ENCODE data around the gene CNGB1. TPM values are rescaled to one million over a fixed set of nuclear protein-coding genes. Genes with fewer than 3 reads are reported as not detected.
"Not testable (repeated sequence)": the region's sequence is repeated elsewhere in the genome, so short reads cannot be mapped to it uniquely, and the experiment has no call there.

The CNGB1 gene
- total RNA-seq, 1 experiment from 2014 or later = not detected

DNA sequence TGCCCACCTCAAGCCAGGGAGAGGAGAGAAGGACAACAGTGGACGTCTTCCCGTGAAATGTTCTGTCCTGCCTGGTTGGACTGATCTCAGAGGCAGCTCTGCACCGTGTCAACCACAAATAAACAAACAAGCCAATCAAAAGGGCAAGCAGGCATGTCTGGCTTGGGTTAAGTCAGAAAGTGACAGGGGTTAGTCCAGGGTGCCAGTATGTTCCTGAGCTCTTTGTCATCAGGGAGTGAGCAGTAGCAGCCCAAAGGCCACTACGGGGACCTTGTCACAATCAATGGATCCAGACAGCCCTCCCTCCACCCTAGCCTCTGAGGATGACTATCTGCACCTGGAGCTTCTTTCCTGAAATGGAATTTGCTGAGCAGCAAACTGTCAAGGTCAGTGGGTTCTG, 35.0 kb downstream of the CNGB1 start:
- DNase-seq = no peak
- H3K4me3 ChIP-seq = no peak overlapping the region
- peaks cover 8% of the 10 kb centered on the region for H3K9me3 ChIP-seq
- H3K27me3 ChIP-seq = no peaks in the 10 kb centered on the region
- H3K36me3 ChIP-seq = no peaks in the 10 kb centered on the region

DNA sequence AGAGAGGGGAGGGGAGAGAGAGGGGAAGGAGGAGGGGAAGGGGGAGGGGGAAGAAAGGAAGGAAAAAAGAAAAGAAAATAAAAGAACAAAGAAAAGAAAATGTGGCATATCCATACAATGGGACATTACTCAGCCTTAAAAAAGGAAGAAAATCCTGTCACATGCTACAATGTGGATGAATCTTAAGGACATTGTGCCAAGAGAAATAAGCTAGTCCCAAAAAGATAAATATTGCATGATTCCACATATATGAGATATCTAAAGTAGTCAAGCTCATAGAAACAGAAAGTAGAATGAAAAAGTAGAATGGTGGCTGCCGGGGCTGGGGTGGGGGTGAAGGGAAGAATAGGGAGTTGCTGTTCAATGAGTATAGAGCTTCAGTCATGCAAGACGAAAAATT, 40.4 kb downstream of the CNGB1 start:
- Histone ChIP-seq H3K4me3 (no peak overlapping the region), H3K27me3 (no peaks in the 10 kb centered on the region), H3K9me3 (peaks cover 21% of the 10 kb centered on the region), H3K36me3 (no peaks in the 10 kb centered on the region)
- DNase-seq = no peak

DNA sequence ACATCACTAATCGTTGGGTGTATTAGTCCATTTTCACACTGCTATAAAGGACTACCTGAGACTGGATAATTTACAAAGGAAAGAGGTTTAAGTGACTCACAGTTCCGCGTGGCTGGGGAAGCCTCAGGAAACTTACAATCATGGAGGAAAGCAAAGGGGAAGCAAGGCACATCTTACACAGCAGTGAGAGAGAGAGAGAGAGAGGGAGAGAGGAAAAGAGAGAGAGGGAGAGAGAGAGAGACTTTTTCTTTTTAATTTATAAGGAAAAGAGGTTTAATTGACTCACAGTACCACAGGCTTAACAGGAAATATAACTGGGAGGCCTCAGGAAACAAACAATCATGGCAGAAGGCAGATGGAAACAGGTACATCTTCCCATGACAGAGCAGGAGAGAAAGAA, 41.7 kb downstream of the CNGB1 start:
- Histone ChIP-seq H3K27me3 (no peaks in the 10 kb centered on the region), H3K4me3 (no peak overlapping the region), H3K36me3 (no peaks in the 10 kb centered on the region), H3K9me3 (peaks cover 21% of the 10 kb centered on the region)
- no peak for DNase-seq

DNA sequence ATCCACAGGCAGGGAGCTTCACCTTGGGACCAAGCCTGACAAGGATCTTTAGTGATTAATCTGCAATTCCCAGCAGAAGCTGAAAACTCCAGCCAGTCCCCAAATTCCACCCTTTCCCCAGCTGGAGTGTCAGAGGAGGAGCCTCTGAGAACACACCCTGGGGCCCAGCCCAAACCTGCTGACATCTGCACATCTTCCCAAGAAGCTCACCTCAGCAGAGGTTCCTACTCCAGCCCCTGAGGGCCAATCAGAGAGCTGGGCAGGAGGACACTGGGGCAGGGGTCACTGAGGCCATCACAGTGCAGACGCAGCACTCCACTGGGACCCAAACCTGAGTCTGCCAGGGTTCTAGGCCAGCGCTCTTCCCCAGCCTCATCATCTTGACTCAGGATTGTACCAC, 44.9 kb downstream of the CNGB1 start:
- H3K4me3 ChIP-seq = no peak overlapping the region

DNA sequence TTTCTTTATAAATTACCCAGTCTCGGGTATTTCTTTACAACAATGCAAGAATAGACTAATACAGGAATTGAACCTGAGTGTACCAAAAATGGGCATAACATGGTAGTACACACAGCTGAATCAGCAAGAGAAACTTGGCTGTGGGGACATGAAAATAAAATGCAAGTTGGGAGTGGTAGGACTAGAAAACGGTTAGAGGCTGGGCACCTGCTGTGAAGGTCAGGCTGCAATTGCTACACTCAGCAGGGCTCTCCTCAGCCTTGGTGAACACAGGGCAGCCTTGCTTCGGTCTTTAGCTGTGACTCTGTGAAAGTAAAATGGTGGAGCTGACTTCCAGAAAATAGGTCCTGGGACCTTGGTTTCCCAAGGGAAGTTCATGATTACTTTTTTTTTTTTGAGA, 45.6 kb downstream of the CNGB1 start:
- no peak for DNase-seq
- Histone ChIP-seq H3K27me3 (no peaks in the 10 kb centered on the region), H3K36me3 (no peaks in the 10 kb centered on the region), H3K9me3 (peaks cover 10% of the 10 kb centered on the region; the same call in 1 of the 2 replicates), H3K4me3 (no peak overlapping the region)

More for the DNA sequence above, 44.9 kb downstream of the CNGB1 start:
- DNase-seq = no peak
- Histone ChIP-seq H3K9me3 (peaks cover 13% of the 10 kb centered on the region), H3K36me3 (no peaks in the 10 kb centered on the region), H3K27me3 (no peaks in the 10 kb centered on the region)

DNA sequence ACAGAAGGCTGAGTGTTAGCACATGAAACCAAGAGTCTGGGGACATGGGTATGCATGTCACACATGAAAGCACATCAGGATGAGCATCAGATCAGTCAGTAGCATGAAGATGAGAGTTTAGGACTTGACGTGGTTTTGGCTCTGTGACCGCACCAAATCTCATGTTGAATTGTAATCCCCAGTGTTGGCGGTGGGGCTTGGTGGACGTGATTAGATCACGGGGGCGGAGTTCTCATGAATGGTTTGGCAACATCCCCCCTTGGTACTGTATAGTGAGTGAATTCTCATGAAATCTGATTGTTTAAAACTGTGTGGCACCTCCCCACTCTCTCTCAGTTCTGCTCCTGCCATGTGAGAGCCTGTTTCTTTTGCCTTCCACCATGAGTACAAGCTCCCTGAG, 46.4 kb downstream of the CNGB1 start:
- H3K9me3 ChIP-seq = peaks cover 7% of the 10 kb centered on the region
- DNase-seq = peak; percentile 45
- H3K4me3 ChIP-seq = no peak overlapping the region
- H3K27me3 ChIP-seq = no peaks in the 10 kb centered on the region
- no peaks in the 10 kb centered on the region for H3K36me3 ChIP-seq

DNA sequence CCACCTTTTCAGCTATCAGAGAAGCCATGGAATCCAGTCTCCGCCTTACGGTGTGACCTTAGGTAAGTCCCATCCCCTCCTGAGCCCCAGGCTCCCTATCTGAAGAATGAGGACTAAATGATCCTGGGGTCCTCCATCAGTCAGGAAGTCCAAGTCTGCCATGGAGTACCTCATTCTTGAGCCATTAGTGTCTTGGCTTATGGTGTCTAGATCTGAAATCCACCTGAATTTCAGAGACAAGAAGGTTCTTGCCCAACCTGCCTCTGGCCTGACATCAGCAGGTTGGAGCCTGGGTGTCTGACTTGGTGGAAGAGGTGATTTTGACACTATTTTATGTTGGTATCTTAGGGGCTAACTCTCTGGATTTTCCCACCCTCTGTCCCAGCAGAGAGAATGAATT, 47.1 kb downstream of the CNGB1 start:
- H3K27me3 ChIP-seq = no peaks in the 10 kb centered on the region
- no peak for DNase-seq
- no peak overlapping the region for H3K4me3 ChIP-seq
- no peaks in the 10 kb centered on the region for H3K36me3 ChIP-seq
- peaks cover 11% of the 10 kb centered on the region for H3K9me3 ChIP-seq

DNA sequence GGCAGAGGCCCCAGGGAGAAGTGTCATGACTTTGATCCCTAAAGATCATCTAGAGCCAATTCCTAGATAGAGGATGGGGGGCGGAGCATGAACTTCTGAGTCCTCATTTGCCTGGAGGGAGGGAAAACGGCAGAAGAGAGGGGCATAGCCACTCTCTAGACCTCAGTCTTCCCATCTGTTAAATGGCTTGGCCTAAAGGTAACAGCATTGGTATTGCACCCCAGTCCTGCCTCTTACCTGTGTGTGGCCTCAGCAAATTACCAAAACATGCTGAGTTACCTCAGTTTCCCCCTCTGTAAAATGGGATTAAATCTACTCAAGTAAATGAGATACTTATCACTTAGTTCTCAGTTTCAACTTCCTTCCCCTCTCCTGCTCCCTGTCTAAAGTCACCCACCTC, 47.5 kb downstream of the CNGB1 start:
- Histone ChIP-seq H3K4me3 (no peak overlapping the region), H3K9me3 (peaks cover 11% of the 10 kb centered on the region), H3K36me3 (no peaks in the 10 kb centered on the region), H3K27me3 (no peaks in the 10 kb centered on the region)
- no peak for DNase-seq

DNA sequence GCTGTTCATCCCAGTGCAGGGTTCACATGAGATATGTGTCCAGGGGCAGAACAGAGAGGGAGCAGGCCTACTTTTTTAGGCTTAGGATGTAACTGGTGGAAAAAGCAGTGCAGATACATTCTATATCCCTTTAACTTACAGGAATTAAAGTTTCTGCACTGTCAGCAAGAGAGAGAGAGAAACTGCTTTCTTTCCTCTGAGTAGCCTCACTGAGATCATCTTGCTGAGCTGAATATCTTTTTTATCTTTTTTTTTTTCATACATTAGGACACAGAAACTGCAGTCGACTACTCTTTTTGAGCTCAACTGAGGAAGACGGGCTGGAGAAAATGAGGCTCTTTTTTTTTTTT, 50.1 kb downstream of the CNGB1 start:
- H3K27me3 ChIP-seq = no peaks in the 10 kb centered on the region
- no peaks in the 10 kb centered on the region for H3K36me3 ChIP-seq
- no peak overlapping the region for H3K4me3 ChIP-seq
- peaks cover 11% of the 10 kb centered on the region for H3K9me3 ChIP-seq
- DNase-seq = no peak

DNA sequence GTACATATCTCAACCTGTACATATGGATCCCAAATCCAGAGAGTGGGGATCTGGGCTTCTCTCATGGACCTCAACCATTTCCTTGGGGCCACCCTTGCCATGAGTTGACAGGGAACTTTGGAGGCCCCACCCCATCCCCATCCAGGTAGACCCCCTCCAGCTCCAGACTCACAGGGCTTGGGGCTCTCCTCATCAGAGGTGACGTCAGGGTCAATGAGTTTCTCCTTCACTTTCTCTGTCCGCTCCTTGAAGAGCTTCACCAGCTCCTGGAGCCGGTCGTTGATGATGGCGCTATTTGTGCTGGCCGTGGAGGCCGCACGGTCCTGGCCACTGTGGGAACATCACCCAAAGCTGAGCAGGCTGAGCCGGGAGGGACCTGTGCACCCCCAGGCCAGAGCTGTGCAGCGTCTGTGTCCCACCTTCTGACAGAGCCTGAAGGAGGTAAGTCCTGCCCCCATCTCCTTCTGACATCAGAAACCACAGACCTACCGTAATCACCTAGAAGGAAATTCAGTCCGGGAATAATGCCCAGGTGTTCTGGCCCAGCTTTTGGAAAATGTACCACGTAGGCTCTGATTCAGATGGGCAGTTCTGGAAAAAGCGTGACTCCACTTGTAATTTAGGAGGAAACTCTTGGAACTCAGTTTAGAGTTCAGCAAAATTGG, 50.6 kb downstream of the CNGB1 start:
- DNase-seq = no peak
- Histone ChIP-seq H3K9me3 (peaks cover 11% of the 10 kb centered on the region), H3K36me3 (no peaks in the 10 kb centered on the region), H3K27me3 (no peaks in the 10 kb centered on the region), H3K4me3 (no peak overlapping the region)

DNA sequence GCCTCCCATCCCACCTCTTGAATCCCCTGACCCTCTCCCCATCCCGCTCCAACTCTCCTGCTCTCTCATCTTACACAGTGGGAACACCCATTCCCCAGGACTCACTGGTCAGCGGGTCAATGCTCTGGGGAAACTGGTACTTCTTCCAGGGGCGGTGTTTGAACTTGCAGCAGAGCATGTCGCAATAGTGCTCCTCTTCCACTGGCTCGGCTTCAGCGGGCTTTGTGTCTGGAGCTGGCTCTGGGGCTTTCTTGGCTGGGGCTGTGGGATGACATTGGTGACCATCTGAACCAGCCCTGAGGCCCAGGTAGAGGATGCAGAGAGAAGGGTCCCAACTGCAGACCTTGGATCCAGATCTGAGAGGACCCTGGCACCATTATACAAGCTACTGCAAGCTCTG, 51.9 kb downstream of the CNGB1 start:
- Histone ChIP-seq H3K4me3 (no peak overlapping the region), H3K9me3 (peaks cover 11% of the 10 kb centered on the region), H3K36me3 (no peaks in the 10 kb centered on the region), H3K27me3 (no peaks in the 10 kb centered on the region)
- DNase-seq = no peak

DNA sequence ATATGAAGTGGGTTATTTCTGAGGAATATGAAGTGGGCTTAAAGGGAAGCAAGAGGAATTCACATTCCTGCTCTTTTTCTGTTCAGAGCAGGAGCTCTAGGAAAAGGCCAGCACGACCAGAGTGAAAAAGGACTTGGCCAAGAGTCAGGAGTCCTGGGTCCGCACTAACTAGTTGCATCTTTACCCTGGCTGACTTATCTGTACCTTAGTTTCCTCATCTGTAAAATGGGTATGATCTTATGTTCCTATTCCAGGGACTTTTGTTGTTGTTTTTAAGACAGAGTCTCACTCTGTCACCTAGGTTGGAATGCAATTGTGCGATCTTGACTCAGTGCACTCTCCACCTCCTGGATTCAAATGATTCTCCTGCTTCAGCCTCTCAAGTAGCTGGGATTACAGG, 52.5 kb downstream of the CNGB1 start:
- DNase-seq = no peak
- H3K4me3 ChIP-seq = no peak overlapping the region
- H3K36me3 ChIP-seq = no peaks in the 10 kb centered on the region
- no peaks in the 10 kb centered on the region for H3K27me3 ChIP-seq
- peaks cover 11% of the 10 kb centered on the region for H3K9me3 ChIP-seq

DNA sequence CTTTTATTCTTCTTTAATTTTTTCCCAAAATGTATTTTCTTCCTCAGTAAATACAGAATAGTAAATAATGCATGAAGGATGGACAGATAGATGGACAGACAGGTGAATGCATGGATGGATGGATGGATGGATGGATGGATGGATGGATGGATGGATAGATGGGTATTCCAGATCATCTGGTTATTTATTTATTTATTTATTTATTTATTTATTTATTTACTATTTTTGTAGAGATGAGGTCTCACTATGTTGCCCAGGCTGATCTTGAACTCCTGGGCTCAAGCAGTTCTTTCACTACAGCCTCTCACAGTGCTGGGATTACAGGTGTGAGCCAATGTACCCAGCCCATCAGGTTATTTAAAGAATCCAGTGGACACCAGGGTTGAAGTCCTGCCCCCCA, 53.0 kb downstream of the CNGB1 start:
- not testable (repeated sequence) for H3K27me3 ChIP-seq, H3K4me3 ChIP-seq, DNase-seq, H3K36me3 ChIP-seq
- peaks cover 11% of the 10 kb centered on the region for H3K9me3 ChIP-seq

DNA sequence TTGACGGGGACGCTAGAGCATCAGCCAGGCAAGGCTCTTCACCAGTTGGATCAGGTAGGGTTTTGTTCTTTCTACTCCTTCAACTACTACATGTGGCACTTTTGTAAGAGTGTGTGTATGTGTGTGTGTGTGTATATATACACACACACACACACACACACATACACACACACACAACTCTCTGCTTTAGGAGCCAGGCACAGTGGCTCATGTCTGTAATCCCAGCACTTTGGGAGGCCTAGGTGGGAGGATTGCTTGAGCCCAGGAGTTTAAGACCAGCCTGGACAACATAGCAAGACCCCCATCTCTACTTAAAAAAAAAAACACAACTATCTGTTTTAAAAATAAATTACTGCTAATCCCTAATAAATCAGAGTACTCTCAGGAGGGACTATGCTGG, 53.4 kb downstream of the CNGB1 start:
- H3K4me3 ChIP-seq, H3K27me3 ChIP-seq, H3K36me3 ChIP-seq, DNase-seq: not testable (repeated sequence)
- peaks cover 11% of the 10 kb centered on the region for H3K9me3 ChIP-seq

DNA sequence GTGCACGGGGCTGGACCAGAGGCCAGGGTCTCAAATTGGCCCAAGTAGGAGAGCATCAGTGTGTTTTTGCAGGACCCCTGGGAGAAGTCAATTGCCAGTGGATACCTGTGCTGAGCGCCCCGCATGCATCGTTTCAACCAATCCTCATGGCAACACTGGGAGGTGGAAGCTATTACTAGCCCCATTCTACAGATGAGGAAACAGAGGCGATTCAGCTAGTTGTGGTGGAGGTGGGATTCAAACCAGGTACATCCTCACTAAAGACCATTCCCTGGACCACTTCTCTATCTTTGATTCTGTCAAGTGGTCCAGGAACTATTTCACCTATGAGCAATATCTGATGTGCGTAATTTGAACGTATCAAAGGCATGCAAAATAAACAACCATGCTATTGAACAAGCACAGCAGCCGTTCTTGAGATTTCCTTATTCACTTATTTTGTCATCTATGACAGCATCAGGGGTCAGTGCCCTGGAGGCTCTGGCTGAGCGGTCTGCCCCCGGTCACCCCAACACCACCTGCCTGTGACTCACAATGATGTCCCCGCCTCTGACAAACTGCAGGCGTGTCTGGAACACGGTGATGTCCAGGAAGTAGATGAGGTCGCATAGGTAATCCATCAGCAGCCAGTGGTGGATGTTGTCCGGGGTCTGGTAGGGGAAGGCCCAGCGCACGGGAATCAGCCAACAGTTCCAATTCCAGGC, 54.0 kb downstream of the CNGB1 start:
- H3K9me3 ChIP-seq = peaks cover 11% of the 10 kb centered on the region
- no peak overlapping the region for H3K4me3 ChIP-seq
- DNase-seq = no peak
- no peaks in the 10 kb centered on the region for H3K36me3 ChIP-seq
- no peaks in the 10 kb centered on the region for H3K27me3 ChIP-seq

DNA sequence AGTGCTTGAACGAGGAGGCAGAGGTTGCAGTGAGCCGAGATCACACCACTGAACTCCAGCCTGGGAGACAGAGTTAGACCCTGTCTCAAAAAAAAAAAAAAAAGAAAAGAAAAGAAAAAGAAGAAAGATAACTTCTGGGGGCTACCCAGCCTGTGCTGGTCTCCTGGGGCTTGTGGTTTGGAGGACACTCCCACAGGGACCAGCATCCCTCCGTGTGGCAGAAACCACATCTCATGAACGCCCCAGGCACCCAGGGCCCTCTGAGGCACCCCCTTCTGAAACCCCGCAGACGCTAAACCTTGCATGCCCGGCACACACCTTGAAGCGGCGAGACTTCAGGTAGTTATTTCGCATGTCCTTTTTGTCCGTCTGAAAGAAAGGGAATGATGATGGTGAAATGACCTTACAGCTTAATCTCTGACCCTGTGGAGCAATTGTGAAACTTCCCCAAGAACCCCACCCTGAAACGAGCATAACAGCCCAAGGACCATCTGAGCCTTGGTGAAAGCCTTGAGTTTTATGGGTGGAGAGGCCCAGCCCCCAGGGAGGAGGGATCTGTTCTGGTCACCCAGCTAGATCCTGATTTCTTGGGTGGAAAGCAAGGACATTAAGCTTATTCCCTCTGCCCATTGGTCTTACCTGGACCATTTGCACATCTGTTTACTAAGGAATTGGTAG, 55.0 kb downstream of the CNGB1 start:
- Histone ChIP-seq H3K36me3 (no peaks in the 10 kb centered on the region), H3K9me3 (peaks cover 11% of the 10 kb centered on the region), H3K27me3 (no peaks in the 10 kb centered on the region), H3K4me3 (no peak overlapping the region)
- DNase-seq = no peak

DNA sequence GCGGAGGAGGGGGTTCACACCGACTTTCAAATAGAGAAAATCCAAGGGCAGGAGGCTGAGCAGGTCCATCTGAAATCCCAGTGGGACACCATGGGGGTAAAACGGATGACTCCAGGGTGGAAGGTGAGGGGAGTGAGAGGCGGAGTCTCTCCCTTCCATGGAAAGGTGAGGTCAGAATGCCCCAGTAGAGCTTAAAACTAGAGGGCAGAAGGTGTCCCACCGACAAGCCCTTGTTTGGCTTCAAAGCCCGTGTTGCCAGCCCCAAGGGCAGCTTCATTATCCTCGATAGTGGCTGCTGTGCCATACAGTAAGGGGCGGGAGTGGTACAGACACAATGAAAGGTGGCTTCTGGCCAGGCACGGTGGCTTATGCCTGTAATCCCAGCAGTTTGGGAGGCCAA, 55.7 kb downstream of the CNGB1 start:
- H3K9me3 ChIP-seq = peaks cover 11% of the 10 kb centered on the region
- no peaks in the 10 kb centered on the region for H3K36me3 ChIP-seq
- no peak overlapping the region for H3K4me3 ChIP-seq
- no peaks in the 10 kb centered on the region for H3K27me3 ChIP-seq
- no peak for DNase-seq
